ENCODE data around the gene SMIM45.

The SMIM45 gene

GRCh38 chr22:41916745-41917358 lies 35.1 kb upstream of the SMIM45 start:
- no peak for DNase-seq
- 50% methylated on average over 2 of the region's 10 CpGs for WGBS (ENCODE audit: insufficient coverage, low lambda C conversion rate)
- Histone ChIP-seq H3K36me3 (ENCODE audit: control insufficient read depth, insufficient read depth, low read length) (no peaks in the 10 kb centered on the region), H3K4me1 (ENCODE audit: control insufficient read depth, insufficient read depth, low read length) (peaks cover 14% of the 10 kb centered on the region), H3K9me3 (ENCODE audit: control insufficient read depth, low read depth, low read length) (peaks cover 11% of the 10 kb centered on the region), H3K4me3 (ENCODE audit: low read length) (no peak overlapping the region), H3K27ac (ENCODE audit: low read length) (no peak overlapping the region), H3K27me3 (ENCODE audit: control insufficient read depth, insufficient read depth, low read length) (peaks cover 82% of the 10 kb centered on the region)

DNA sequence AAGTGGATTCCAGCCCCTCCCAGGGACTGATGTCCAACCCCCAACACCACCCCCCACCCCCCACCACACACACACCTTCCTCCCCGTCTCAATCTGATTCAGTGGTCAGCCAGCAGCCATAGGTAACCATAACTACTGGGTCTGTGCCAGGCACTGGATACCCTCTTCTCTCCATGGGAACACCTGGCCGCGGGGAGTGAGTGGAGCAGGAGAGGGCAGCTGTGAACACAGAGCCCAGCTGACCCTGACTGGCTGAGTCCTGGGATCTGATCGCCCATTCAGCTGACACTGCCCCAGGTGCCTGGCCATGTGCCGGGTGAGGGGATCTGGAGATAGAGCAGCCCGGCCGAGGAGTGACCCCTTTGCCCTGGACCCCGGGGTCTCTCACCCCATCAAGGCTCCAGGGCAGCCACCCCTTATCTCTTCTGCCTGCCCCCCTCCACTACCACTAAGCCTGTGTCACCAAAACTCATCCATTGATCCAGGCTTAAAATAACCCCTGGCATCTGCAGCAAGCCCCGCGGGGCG lies 34.5 kb upstream of the SMIM45 start:
- Histone ChIP-seq H3K4me3 (ENCODE audit: low read length) (no peak overlapping the region), H3K4me1 (ENCODE audit: control insufficient read depth, insufficient read depth, low read length) (peaks cover 14% of the 10 kb centered on the region), H3K27me3 (ENCODE audit: control insufficient read depth, insufficient read depth, low read length) (peaks cover 76% of the 10 kb centered on the region), H3K36me3 (ENCODE audit: control insufficient read depth, insufficient read depth, low read length) (no peaks in the 10 kb centered on the region), H3K27ac (ENCODE audit: low read length) (no peak overlapping the region), H3K9me3 (ENCODE audit: control insufficient read depth, low read depth, low read length) (peaks cover 11% of the 10 kb centered on the region)
- no CpG with 5 or more reads among the region's 11 CpGs for WGBS (ENCODE audit: insufficient coverage, low lambda C conversion rate)
- DNase-seq = no peak

- no peak overlapping the region for H3K4me3 ChIP-seq (ENCODE audit: low read length)
- no peak for DNase-seq
- H3K9me3 ChIP-seq (ENCODE audit: control insufficient read depth, low read depth, low read length) = peaks cover 11% of the 10 kb centered on the region
- peaks cover 14% of the 10 kb centered on the region for H3K4me1 ChIP-seq (ENCODE audit: control insufficient read depth, insufficient read depth, low read length)
- peaks cover 73% of the 10 kb centered on the region for H3K27me3 ChIP-seq (ENCODE audit: control insufficient read depth, insufficient read depth, low read length)
- no peaks in the 10 kb centered on the region for H3K36me3 ChIP-seq (ENCODE audit: control insufficient read depth, insufficient read depth, low read length)
- H3K27ac ChIP-seq (ENCODE audit: low read length) = no peak overlapping the region
- 100% methylated on average over 1 of the region's 23 CpGs for WGBS (ENCODE audit: insufficient coverage, low lambda C conversion rate)
Measured at GRCh38 chr22:41917903-41918791, 33.8 kb upstream of the SMIM45 start.

- Histone ChIP-seq H3K27ac (ENCODE audit: low read length) (peak overlapping the region; percentile 42), H3K4me1 (ENCODE audit: control insufficient read depth, insufficient read depth, low read length) (peaks cover 14% of the 10 kb centered on the region), H3K27me3 (ENCODE audit: control insufficient read depth, insufficient read depth, low read length) (peaks cover 66% of the 10 kb centered on the region), H3K9me3 (ENCODE audit: control insufficient read depth, low read depth, low read length) (peaks cover 11% of the 10 kb centered on the region), H3K4me3 (ENCODE audit: low read length) (peak overlapping the region; percentile 46), H3K36me3 (ENCODE audit: control insufficient read depth, insufficient read depth, low read length) (no peaks in the 10 kb centered on the region)
- peak in 1 of 2 donors; percentile 53 for DNase-seq
- WGBS (ENCODE audit: insufficient coverage, low lambda C conversion rate) = no CpG with 5 or more reads among the region's 62 CpGs
Measured at GRCh38 chr22:41919357-41920224, 32.4 kb upstream of the SMIM45 start.

- no peak for DNase-seq
Measured at GRCh38 chr22:41920271-41920976, 31.5 kb upstream of the SMIM45 start.

GRCh38 chr22:41922328-41922727 lies 29.6 kb upstream of the SMIM45 start:
- Histone ChIP-seq H3K27ac (ENCODE audit: low read length) (no peak overlapping the region), H3K4me1 (ENCODE audit: control insufficient read depth, insufficient read depth, low read length) (peaks cover 10% of the 10 kb centered on the region), H3K27me3 (ENCODE audit: control insufficient read depth, insufficient read depth, low read length) (peaks cover 63% of the 10 kb centered on the region), H3K9me3 (ENCODE audit: control insufficient read depth, low read depth, low read length) (peaks cover 7% of the 10 kb centered on the region), H3K4me3 (ENCODE audit: low read length) (no peak overlapping the region), H3K36me3 (ENCODE audit: control insufficient read depth, insufficient read depth, low read length) (no peaks in the 10 kb centered on the region)
- no peak for DNase-seq
- no CpG with 5 or more reads among the region's 5 CpGs for WGBS (ENCODE audit: insufficient coverage, low lambda C conversion rate)

More at GRCh38 chr22:41920271-41920976, 31.5 kb upstream of the SMIM45 start:
- Histone ChIP-seq H3K27ac (ENCODE audit: low read length) (no peak overlapping the region), H3K4me1 (ENCODE audit: control insufficient read depth, insufficient read depth, low read length) (peaks cover 11% of the 10 kb centered on the region), H3K9me3 (ENCODE audit: control insufficient read depth, low read depth, low read length) (peaks cover 6% of the 10 kb centered on the region), H3K4me3 (ENCODE audit: low read length) (peak overlapping the region; percentile 46), H3K27me3 (ENCODE audit: control insufficient read depth, insufficient read depth, low read length) (peaks cover 67% of the 10 kb centered on the region), H3K36me3 (ENCODE audit: control insufficient read depth, insufficient read depth, low read length) (no peaks in the 10 kb centered on the region)
- 100% methylated on average over 1 of the region's 21 CpGs for WGBS (ENCODE audit: insufficient coverage, low lambda C conversion rate)

GRCh38 chr22:41922940-41923594 lies 28.9 kb upstream of the SMIM45 start:
- Histone ChIP-seq H3K36me3 (ENCODE audit: control insufficient read depth, insufficient read depth, low read length) (no peaks in the 10 kb centered on the region), H3K4me3 (ENCODE audit: low read length) (no peak overlapping the region), H3K9me3 (ENCODE audit: control insufficient read depth, low read depth, low read length) (peaks cover 7% of the 10 kb centered on the region), H3K27me3 (ENCODE audit: control insufficient read depth, insufficient read depth, low read length) (peaks cover 60% of the 10 kb centered on the region), H3K27ac (ENCODE audit: low read length) (no peak overlapping the region), H3K4me1 (ENCODE audit: control insufficient read depth, insufficient read depth, low read length) (peaks cover 10% of the 10 kb centered on the region)
- no peak for DNase-seq
- WGBS (ENCODE audit: insufficient coverage, low lambda C conversion rate) = no CpG with 5 or more reads among the region's 4 CpGs

- H3K36me3 ChIP-seq (ENCODE audit: control insufficient read depth, insufficient read depth, low read length) = no peaks in the 10 kb centered on the region
- peaks cover 60% of the 10 kb centered on the region for H3K27me3 ChIP-seq (ENCODE audit: control insufficient read depth, insufficient read depth, low read length)
- no CpG with 5 or more reads among the region's 14 CpGs for WGBS (ENCODE audit: insufficient coverage, low lambda C conversion rate)
Measured at GRCh38 chr22:41923595-41924276, 28.2 kb upstream of the SMIM45 start.

More at GRCh38 chr22:41923595-41924276, 28.2 kb upstream of the SMIM45 start:
- no peak for DNase-seq
- no peak overlapping the region for H3K4me3 ChIP-seq (ENCODE audit: low read length)
- H3K9me3 ChIP-seq (ENCODE audit: control insufficient read depth, low read depth, low read length) = peaks cover 7% of the 10 kb centered on the region
- peaks cover 10% of the 10 kb centered on the region for H3K4me1 ChIP-seq (ENCODE audit: control insufficient read depth, insufficient read depth, low read length)
- H3K27ac ChIP-seq (ENCODE audit: low read length) = no peak overlapping the region

Measured in large intestine (tissue), 3 donors.